HUES48 (cell line): ENCODE measurements around the gene TSTD2.
"Not testable (repeated sequence)": the region's sequence is repeated elsewhere in the genome, so short reads cannot be mapped to it uniquely, and the experiment has no call there.

Source experiments
- H3K27ac ChIP-seq: one replicate; pipeline ENCODE4 v1.7.0; 2013; ENCODE audit warnings: low read depth, low read length, inconsistent platforms
- H3K27me3 ChIP-seq: 2 replicates; pipeline ENCODE4 v1.6.1; 2013; ENCODE audit warnings: mild to moderate bottlenecking, low read length; ENCODE audit not compliant: control insufficient read depth, insufficient read depth
- H3K36me3 ChIP-seq: 2 replicates; pipeline ENCODE4 v1.6.1; 2013; ENCODE audit warnings: low read length; ENCODE audit not compliant: control insufficient read depth, insufficient read depth
- H3K4me1 ChIP-seq: 2 replicates; pipeline ENCODE4 v1.6.1; 2013; ENCODE audit warnings: mild to moderate bottlenecking, low read length; ENCODE audit not compliant: control insufficient read depth, insufficient read depth
- H3K4me3 ChIP-seq: 2 replicates; pipeline ENCODE4 v1.5.1; 2013; ENCODE audit warnings: mild to moderate bottlenecking, low read depth, low read length
- H3K9ac ChIP-seq: 2 replicates; pipeline ENCODE4 v1.6.1; 2013; ENCODE audit warnings: mild to moderate bottlenecking, low read depth, low read length, moderate library complexity
- H3K9me3 ChIP-seq: 2 replicates; pipeline ENCODE4 v1.6.1; 2013; ENCODE audit warnings: low read length; ENCODE audit not compliant: control insufficient read depth, insufficient read depth

The TSTD2 gene

DNA sequence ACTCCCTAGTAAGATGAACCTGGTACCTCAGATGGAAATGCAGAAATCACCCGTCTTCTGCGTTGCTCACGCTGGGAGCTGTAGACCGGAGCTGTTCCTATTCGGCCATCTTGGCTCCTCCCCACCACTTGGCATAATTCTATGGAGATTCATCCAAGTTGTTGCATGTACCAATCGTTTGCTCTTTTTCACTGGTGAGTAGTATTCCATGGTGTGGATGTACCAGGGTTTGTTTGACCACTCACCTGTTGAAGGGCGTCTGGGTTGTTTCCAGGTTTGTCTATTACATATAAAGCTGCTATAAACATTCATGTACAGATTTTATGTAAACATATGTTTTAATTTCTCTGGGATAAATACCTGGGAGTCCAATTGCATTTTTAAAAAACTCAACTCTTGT is 46.3 kb downstream of the TSTD2 start:
- not testable (repeated sequence) for H3K36me3 ChIP-seq, H3K9ac ChIP-seq, H3K27me3 ChIP-seq, H3K4me3 ChIP-seq, H3K4me1 ChIP-seq, H3K27ac ChIP-seq, H3K9me3 ChIP-seq

DNA sequence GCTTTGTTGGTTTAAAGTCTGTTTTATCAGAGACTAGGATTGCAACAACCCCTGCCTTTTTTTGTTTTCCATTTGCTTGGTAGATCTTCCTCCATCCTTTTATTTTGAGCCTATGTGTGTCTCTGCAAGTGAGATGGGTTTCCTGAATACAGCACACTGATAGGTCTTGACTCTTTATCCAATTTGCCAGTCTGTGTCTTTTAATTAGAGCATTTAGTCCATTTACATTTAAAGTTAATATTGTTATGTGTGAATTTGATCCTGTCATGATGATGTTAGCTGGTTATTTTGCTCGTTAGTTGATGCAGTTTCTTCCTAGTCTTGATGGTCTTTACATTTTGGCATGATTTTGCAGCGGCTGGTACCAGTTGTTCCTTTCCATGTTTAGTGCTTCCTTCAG is 48.4 kb downstream of the TSTD2 start:
- not testable (repeated sequence) for H3K27me3 ChIP-seq, H3K9me3 ChIP-seq, H3K27ac ChIP-seq, H3K36me3 ChIP-seq, H3K4me3 ChIP-seq, H3K4me1 ChIP-seq, H3K9ac ChIP-seq

DNA sequence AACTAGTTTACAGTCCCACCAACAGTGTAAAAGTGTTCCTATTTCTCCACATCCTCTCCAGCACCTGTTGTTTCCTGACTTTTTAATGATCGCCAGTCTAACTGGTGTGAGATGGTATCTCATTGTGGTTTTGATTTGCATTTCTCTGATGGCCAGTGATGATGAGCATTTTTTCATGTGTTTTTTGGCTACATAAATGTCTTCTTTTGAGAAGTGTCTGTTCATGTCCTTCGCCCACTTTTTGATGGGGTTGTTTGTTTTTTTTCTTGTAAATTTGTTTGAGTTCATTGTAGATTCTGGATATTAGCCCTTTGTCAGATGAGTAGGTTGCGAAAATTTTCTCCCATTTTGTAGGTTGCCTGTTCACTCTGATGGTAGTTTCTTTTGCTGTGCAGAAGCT is 51.6 kb downstream of the TSTD2 start:
- H3K27ac ChIP-seq, H3K4me1 ChIP-seq, H3K4me3 ChIP-seq, H3K27me3 ChIP-seq, H3K9ac ChIP-seq, H3K36me3 ChIP-seq, H3K9me3 ChIP-seq: not testable (repeated sequence)

DNA sequence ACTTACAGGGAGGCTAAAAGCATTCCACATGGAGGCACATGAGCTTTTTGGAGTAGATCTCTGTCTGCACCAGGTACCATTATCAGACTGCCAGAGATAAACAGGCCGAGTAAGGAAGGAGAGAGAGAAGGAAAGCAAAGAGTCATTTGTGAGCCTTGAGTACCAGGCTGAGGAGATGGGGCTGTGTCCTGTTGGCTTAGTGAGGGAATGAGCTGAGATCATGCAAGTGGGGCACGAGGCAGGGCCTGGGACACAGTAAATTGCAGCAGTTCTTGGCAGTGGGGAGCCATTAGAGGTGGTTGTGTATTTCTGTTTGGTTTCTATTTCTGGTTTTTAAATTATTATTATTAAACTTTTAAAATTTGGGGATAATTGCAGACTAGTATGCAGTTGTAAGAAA is 53.3 kb downstream of the TSTD2 start:
- no peaks in the 10 kb centered on the region for H3K4me1 ChIP-seq
- H3K9ac ChIP-seq: no peak overlapping the region
- no peak overlapping the region for H3K27ac ChIP-seq
- no peaks in the 10 kb centered on the region for H3K27me3 ChIP-seq
- H3K4me3 ChIP-seq: no peak overlapping the region
- H3K9me3 ChIP-seq: no peaks in the 10 kb centered on the region
- no peaks in the 10 kb centered on the region for H3K36me3 ChIP-seq

DNA sequence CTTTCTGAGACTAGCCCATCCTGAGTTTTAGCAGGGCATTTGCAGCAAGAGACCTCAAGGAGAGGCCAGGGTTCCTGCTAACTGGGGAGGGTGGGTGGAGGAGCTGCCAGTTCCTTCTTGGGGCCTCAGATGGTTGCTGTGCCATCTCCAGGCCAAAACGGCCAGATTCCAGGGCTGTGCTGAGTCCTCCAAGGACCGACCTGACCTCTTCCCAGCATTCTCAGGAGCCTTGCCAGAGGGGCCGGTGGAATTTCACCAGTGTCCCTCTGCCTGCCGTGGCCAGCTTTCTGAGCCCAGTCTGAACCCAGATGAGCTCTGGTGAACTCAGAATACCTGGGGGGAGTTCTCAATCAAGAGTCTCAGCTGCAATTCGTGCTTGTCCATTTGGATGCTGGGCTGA is 54.3 kb downstream of the TSTD2 start:
- Histone ChIP-seq H3K27me3 (no peaks in the 10 kb centered on the region), H3K4me3 (no peak overlapping the region), H3K36me3 (no peaks in the 10 kb centered on the region), H3K27ac (no peak overlapping the region), H3K9ac (no peak overlapping the region), H3K9me3 (no peaks in the 10 kb centered on the region), H3K4me1 (no peaks in the 10 kb centered on the region)

DNA sequence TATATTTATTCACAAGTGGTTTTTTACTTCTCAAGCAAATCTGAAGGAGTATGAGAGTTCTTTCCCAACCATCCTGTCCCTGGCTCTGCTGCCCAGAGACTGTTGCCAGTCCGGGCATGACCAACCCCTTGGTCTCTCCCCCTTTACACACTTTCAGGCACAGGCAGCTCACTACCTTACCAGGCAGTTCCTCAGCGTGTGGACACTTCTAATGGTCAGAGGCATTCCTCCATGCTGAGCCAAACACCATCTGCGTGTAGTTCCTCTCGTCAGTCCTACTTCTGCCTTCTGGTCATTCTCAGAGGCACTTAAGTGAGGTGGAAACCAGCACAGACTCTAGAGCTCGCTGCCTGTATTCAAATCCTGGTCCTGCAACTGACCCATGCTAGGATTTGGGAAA is 56.1 kb downstream of the TSTD2 start:
- Histone ChIP-seq H3K4me1 (no peaks in the 10 kb centered on the region), H3K27ac (no peak overlapping the region), H3K36me3 (no peaks in the 10 kb centered on the region), H3K9me3 (no peaks in the 10 kb centered on the region), H3K4me3 (no peak overlapping the region), H3K9ac (no peak overlapping the region), H3K27me3 (no peaks in the 10 kb centered on the region)

DNA sequence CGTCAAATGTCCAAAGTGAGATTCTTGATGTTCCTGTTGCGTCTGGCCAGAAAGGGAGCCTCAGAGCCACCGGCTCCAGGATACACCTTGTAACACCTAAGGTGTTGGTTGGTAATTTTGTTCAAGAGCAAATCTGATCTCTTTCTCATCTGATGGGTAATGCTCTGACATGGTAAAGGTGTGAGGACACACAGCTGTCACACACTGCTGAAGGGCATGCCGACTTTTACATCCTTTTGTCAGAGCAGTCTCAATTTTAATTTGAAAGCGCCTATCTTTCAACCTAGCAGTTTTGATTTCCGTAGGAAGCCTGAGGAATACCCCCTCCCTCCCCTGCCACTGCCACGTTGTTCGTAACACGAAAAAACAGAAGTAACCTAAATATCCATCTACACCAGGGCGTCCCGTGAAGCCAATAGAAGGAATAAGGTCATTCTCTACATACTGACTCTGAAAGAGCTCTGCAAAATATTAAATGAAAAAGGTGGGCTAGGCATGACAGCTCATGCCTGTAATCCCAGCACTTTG is 57.4 kb downstream of the TSTD2 start:
- Histone ChIP-seq H3K9ac (no peak overlapping the region), H3K9me3 (no peaks in the 10 kb centered on the region), H3K27ac (no peak overlapping the region), H3K4me3 (no peak overlapping the region), H3K36me3 (no peaks in the 10 kb centered on the region), H3K27me3 (no peaks in the 10 kb centered on the region), H3K4me1 (no peaks in the 10 kb centered on the region)

DNA sequence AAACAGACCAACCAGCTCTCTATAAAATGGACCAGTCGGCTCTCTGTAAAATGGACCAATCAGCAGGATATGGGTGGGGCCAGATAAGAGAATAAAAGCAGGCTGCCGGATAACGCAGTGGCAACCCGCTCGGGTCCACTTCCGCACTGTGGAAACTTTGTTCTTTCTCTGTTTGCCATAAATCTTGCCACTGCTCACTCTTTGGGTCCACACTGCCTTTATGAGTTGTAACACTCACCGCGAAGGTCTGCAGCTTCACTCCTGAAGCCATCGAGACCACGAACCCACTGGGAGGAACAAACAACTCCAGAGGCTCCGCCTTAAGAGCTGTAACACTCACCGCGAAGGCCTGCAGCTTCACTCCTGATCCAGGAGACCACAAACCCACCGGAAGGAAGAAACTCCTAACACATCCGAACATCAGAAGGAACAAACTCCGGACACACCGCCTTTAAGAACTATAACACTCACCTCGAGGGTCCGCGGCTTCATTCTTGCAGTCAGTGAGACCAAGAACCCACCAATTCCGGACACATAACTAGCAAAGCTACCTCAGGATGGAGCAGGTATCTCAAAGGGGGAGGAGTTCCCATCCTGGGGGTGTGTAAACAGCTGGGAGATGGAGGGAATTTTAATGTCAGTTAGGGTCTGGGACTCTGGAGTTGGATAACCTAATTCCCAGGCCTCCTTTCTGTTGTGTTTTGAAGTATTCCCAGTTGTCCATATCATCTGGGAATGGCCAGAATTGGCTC is 58.1 kb downstream of the TSTD2 start:
- H3K36me3 ChIP-seq, H3K27me3 ChIP-seq, H3K27ac ChIP-seq, H3K9ac ChIP-seq, H3K9me3 ChIP-seq, H3K4me1 ChIP-seq, H3K4me3 ChIP-seq: not testable (repeated sequence)

DNA sequence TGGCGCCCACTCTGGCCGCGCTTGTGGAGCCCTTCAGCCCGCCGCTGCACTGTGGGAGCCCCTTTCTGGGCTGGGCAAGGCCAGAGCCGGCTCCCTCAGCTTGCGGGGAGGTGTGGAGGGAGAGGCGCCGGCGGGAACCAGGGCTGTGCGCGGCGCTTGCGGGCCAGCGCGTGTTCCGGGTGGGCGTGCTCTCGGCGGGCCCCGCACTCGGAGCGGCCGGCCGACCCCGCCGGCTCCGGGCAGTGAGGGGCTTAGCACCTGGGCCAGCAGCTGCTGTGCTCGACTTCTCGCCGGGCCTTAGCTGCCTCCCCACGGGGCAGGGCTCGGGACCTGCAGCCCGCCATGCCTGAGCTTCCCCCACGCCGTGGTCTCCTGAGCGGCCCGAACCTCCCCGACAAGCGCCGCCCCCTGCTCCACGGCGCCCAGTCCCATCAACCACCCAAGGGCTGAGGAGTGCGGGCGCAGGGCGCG is 59.0 kb downstream of the TSTD2 start:
- not testable (repeated sequence) for H3K9ac ChIP-seq, H3K9me3 ChIP-seq, H3K27me3 ChIP-seq, H3K27ac ChIP-seq, H3K4me1 ChIP-seq, H3K36me3 ChIP-seq, H3K4me3 ChIP-seq

DNA sequence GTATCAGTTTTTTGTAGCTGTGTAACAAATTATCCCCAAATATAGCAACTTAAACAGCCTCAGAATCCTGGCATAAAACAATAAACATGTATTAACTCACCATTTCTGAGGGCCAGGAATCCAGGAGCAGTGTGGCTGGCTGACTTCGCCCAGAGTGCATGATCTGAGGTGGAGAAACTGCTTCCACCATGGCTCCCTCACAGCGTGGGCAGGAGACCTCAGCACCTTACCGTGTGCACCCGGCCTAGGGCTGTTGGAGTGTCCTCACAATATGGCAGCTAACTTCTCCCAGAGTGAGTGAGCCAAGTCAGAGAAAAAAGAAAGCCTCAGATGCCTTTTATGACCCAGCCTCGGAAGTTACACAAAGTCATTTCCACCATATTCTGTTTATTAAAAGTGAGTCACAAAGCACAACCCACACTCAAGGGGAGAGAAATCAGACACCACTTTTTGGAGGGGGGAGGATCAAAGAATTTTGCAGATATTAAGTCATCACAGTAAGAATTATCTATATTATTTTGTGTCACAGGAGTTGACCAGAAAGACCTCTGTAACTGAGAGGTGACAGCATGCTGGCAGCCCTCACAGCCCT is 59.6 kb downstream of the TSTD2 start:
- H3K27me3 ChIP-seq: no peaks in the 10 kb centered on the region
- H3K4me1 ChIP-seq: no peaks in the 10 kb centered on the region
- H3K9ac ChIP-seq: no peak overlapping the region
- H3K27ac ChIP-seq: no peak overlapping the region
- no peak overlapping the region for H3K4me3 ChIP-seq
- no peaks in the 10 kb centered on the region for H3K9me3 ChIP-seq
- H3K36me3 ChIP-seq: no peaks in the 10 kb centered on the region

DNA sequence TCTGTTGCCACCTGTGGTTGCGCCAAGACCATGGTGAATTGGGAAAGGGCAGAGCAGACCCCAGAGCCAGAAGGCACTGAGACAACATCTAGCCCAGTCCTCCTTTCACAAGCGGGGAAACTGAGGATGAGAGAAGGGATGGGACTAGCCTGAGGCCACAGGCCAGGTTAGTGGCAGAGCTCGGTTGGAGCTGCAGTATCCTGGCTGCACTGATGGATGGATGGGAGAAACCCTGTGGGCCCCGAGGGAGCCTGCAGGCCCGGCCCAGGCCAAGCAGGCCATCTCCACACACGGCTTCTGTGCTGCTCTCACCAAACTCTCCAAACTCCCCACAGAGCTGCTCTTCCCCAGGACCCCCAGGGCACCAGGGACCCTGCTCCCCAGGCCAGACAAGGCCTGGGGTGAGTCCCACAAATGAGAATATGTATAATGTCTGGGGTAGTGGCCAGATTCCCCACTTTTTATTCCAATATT is 60.2 kb downstream of the TSTD2 start:
- no peaks in the 10 kb centered on the region for H3K9me3 ChIP-seq
- H3K36me3 ChIP-seq: no peaks in the 10 kb centered on the region
- H3K4me1 ChIP-seq: no peaks in the 10 kb centered on the region
- no peaks in the 10 kb centered on the region for H3K27me3 ChIP-seq
- H3K9ac ChIP-seq: no peak overlapping the region
- no peak overlapping the region for H3K27ac ChIP-seq
- H3K4me3 ChIP-seq: no peak overlapping the region
